Activated CD8-positive, alpha-beta T cell treated with anti-CD3 and anti-CD28 coated beads, Interleukin-2, amount 10 ng/mL, durations not matched to agents 7 days and 5 days (primary cell): ENCODE results near the gene WDR75. TPM values are rescaled to one million over a fixed set of nuclear protein-coding genes. Genes with fewer than 3 reads are reported as not detected.

ENCODE experiments used
- ATAC-seq: fragments of 150-1000 bp; cut with Tn5 transposase; one replicate; pipeline ENCODE4 v1.10.0; 2021; ENCODE audit warnings: moderate library complexity
- CTCF ChIA-PET: fragments of 350-600 bp; sonication (Branson Sonifier 250); formaldehyde crosslinking; loops from one replicate; lab custom pipeline; 2021; ENCODE audit warnings: antibody characterized with exemption; lab: Charles Lee
- POLR2A ChIA-PET: fragments of 350-600 bp; sonication (Branson Sonifier 250); formaldehyde crosslinking; loops from one replicate; lab custom pipeline; 2021; ENCODE audit warnings: antibody characterized with exemption; lab: Charles Lee
- DNase-seq: peaks from one replicate; pipeline ENCODE4 v3.0.0-alpha.2; 2020
- H3K27ac Mint-ChIP-seq: one replicate; pipeline ENCODE4 v1.8.0; 2021; ENCODE audit warnings: mild to moderate bottlenecking, mixed read lengths
- H3K27me3 Mint-ChIP-seq: one replicate; pipeline ENCODE4 v1.8.0; 2021; ENCODE audit warnings: low read depth, mixed read lengths
- H3K36me3 Mint-ChIP-seq: one replicate; pipeline ENCODE4 v1.8.0; 2021; ENCODE audit warnings: low read depth, mixed read lengths
- H3K4me1 Mint-ChIP-seq: one replicate; pipeline ENCODE4 v1.8.0; 2021; ENCODE audit warnings: low read depth, mixed read lengths
- H3K4me3 Mint-ChIP-seq: one replicate; pipeline ENCODE4 v1.8.0; 2021; ENCODE audit warnings: mild to moderate bottlenecking, mixed read lengths
- H3K9me3 Mint-ChIP-seq: one replicate; pipeline ENCODE4 v1.8.0; 2022; ENCODE audit warnings: mixed read lengths; ENCODE audit not compliant: insufficient read depth
- total RNA-seq, 2 experiments: library from RNA; stranded (reverse); gene quantifications; one replicate each; pipeline ENCODE4 v1.2.3, GENCODE V29; 2021

Gene WDR75
- total RNA-seq, 2 experiments from 2014 or later = 42.8 to 44.2 TPM

GRCh38 chr2:189441709-189442074 is 418 bp downstream of the WDR75 start:
- H3K4me3 Mint-ChIP-seq = peak overlapping the region; percentile 98
- H3K27ac Mint-ChIP-seq = peak overlapping the region; percentile 100
- ChIA-PET CTCF (interaction anchor here (0.8 to 1.0 kb wide), 2 partner anchors 139 to 321 kb away, joined by 3 to 4 read pairs; partner anchors contain the start of genes OSGEPL1 and SLC40A1), POLR2A (interaction anchor here (0.6 to 2.3 kb wide), 3 partner anchors 18 to 321 kb away, joined by 3 to 16 read pairs (median 4); partner anchors contain the start of gene OSGEPL1)
- H3K36me3 Mint-ChIP-seq = peaks cover 13% of the 10 kb centered on the region
- H3K4me1 Mint-ChIP-seq = peaks cover 19% of the 10 kb centered on the region
- ATAC-seq = no peak
- H3K9me3 Mint-ChIP-seq = no peaks in the 10 kb centered on the region
- no peak for DNase-seq
- H3K27me3 Mint-ChIP-seq = peaks cover 3% of the 10 kb centered on the region

DNA sequence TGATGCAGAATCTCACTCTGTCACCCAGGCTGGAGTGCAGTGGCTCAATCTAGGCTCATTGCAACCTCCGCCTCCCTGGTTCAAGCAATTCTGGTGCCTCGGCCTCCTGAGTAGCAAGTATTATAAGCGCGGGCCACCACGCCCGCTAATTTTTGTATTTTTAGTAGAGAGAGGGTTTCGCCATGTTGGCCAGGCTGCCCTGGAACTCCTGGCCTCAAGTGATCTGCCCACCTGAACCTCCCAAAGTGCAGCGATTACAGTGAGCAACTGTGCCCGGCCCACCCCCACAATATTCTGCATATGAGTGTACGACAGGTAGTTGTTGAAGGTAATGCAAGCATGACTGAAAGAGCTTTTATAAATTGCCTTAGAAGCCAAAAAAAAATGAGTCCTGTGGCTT is 1.2 kb downstream of the WDR75 start:
- peaks cover 23% of the 10 kb centered on the region for H3K4me1 Mint-ChIP-seq
- no peaks in the 10 kb centered on the region for H3K9me3 Mint-ChIP-seq
- ChIA-PET POLR2A (interaction anchor here (0.6 to 2.3 kb wide), 3 partner anchors 17 to 320 kb away, joined by 3 to 16 read pairs (median 4); partner anchors contain the start of gene OSGEPL1), CTCF (interaction anchor here (1.0 to 2.0 kb wide), 3 partner anchors 20 to 320 kb away, joined by 3 to 5 read pairs (median 4); partner anchors contain the start of gene OSGEPL1)
- H3K36me3 Mint-ChIP-seq = peaks cover 19% of the 10 kb centered on the region
- H3K27ac Mint-ChIP-seq = no peak overlapping the region
- H3K4me3 Mint-ChIP-seq = no peak overlapping the region
- ATAC-seq (no peak), DNase-seq (no peak)
- peaks cover 3% of the 10 kb centered on the region for H3K27me3 Mint-ChIP-seq

- H3K36me3 Mint-ChIP-seq = peaks cover 35% of the 10 kb centered on the region
- ATAC-seq (no peak), DNase-seq (peak; percentile 29)
- H3K27me3 Mint-ChIP-seq = no peaks in the 10 kb centered on the region
- CTCF ChIA-PET = interaction anchor here (0.7 to 2.0 kb wide), 6 partner anchors 12 to 230 kb away, joined by 3 to 5 read pairs (median 4); no protein-coding TSS in a partner anchor
- no peaks in the 10 kb centered on the region for H3K9me3 Mint-ChIP-seq
- POLR2A ChIA-PET = interaction anchor here (1.1 kb wide), 2 partner anchors 144 to 214 kb away, joined by 3 read pairs; no protein-coding TSS in a partner anchor
- H3K4me1 Mint-ChIP-seq = peaks cover 17% of the 10 kb centered on the region
- H3K27ac Mint-ChIP-seq = no peak overlapping the region
- H3K4me3 Mint-ChIP-seq = no peak overlapping the region
Measured at GRCh38 chr2:189444322-189444721, 3.0 kb downstream of the WDR75 start.

DNA sequence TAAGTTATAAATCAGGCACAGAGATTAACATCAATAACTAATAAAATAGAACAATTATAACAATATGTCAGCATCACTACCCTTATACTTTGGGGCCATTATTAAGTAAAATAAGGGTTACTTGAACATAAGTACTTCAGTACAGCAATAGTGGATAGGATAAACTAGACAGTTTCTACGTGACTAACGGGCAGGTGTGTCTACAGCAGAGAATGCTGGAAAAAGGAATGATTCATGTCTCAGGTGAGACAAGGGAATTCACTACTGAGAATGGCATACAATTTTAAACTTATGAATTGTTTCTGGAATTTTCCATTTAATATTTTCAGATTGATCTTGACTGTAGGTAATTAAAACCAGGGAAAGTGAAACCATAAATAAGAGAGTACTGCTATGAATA is 5.5 kb downstream of the WDR75 start:
- H3K9me3 Mint-ChIP-seq = no peaks in the 10 kb centered on the region
- H3K27ac Mint-ChIP-seq = no peak overlapping the region
- CTCF ChIA-PET = interaction anchor here (1.4 kb wide), 1 partner anchor 11 kb away, joined by 4 read pairs; no protein-coding TSS in a partner anchor
- POLR2A ChIA-PET = no interaction called here
- no peak for ATAC-seq
- peaks cover 14% of the 10 kb centered on the region for H3K4me1 Mint-ChIP-seq
- peaks cover 51% of the 10 kb centered on the region for H3K36me3 Mint-ChIP-seq
- H3K4me3 Mint-ChIP-seq = no peak overlapping the region
- no peaks in the 10 kb centered on the region for H3K27me3 Mint-ChIP-seq
- DNase-seq = no peak

- no peak for DNase-seq
- CTCF ChIA-PET = no interaction called here
- H3K27ac Mint-ChIP-seq = no peak overlapping the region
Measured at GRCh38 chr2:189454009-189454408, 12.7 kb downstream of the WDR75 start.

GRCh38 chr2:189465076-189465475 is 23.8 kb downstream of the WDR75 start:
- Mint-ChIP-seq H3K27me3 (no peaks in the 10 kb centered on the region), H3K36me3 (peaks cover 65% of the 10 kb centered on the region), H3K4me3 (no peak overlapping the region), H3K9me3 (no peaks in the 10 kb centered on the region), H3K4me1 (no peaks in the 10 kb centered on the region), H3K27ac (no peak overlapping the region)
- ATAC-seq (no peak), DNase-seq (no peak)
- ChIA-PET CTCF (interaction anchor here (0.9 to 1.6 kb wide), 4 partner anchors 9 to 25 kb away, joined by 3 to 5 read pairs (median 4); no protein-coding TSS in a partner anchor), POLR2A (no interaction called here)

More at GRCh38 chr2:189454009-189454408, 12.7 kb downstream of the WDR75 start:
- POLR2A ChIA-PET = no interaction called here
- Mint-ChIP-seq H3K27me3 (no peaks in the 10 kb centered on the region), H3K4me3 (no peak overlapping the region), H3K36me3 (peaks cover 67% of the 10 kb centered on the region), H3K9me3 (no peaks in the 10 kb centered on the region), H3K4me1 (peaks cover 1% of the 10 kb centered on the region)
- no peak for ATAC-seq

GRCh38 chr2:189465478-189465877 is 24.2 kb downstream of the WDR75 start:
- DNase-seq = no peak
- H3K27ac Mint-ChIP-seq = no peak overlapping the region

DNA sequence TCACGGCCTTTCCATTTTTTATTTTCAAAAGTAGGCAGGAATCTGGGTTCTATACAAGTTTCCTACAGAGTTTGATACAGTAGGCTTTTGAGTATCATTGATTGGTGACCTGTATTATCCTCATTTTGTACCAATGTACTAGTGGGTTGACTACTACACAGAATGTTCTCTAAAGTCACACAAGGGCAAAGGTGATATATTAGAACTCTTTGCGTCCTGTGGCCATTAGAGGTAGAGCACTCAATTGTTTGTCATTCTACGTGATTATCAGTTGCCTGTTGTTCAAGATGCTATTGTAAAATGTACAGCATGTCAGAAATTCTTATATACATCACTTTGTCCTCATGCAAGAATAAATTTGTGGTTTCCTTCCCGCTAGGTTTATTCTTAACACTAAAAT is 24.8 kb downstream of the WDR75 start:
- ChIA-PET CTCF (interaction anchor here (0.8 to 1.5 kb wide), 4 partner anchors 9 to 114 kb away, joined by 3 to 4 read pairs (median 3); partner anchors contain the start of gene SLC40A1), POLR2A (no interaction called here)
- ATAC-seq (no peak), DNase-seq (no peak)
- Mint-ChIP-seq H3K36me3 (peaks cover 69% of the 10 kb centered on the region), H3K27me3 (no peaks in the 10 kb centered on the region), H3K4me1 (no peaks in the 10 kb centered on the region), H3K27ac (no peak overlapping the region), H3K4me3 (no peak overlapping the region), H3K9me3 (no peaks in the 10 kb centered on the region)

More at GRCh38 chr2:189465478-189465877, 24.2 kb downstream of the WDR75 start:
- POLR2A ChIA-PET = no interaction called here
- CTCF ChIA-PET = interaction anchor here (0.8 to 1.6 kb wide), 6 partner anchors 8 to 115 kb away, joined by 3 to 5 read pairs (median 3); partner anchors contain the start of gene SLC40A1
- no peaks in the 10 kb centered on the region for H3K27me3 Mint-ChIP-seq
- no peaks in the 10 kb centered on the region for H3K4me1 Mint-ChIP-seq
- no peaks in the 10 kb centered on the region for H3K9me3 Mint-ChIP-seq
- H3K36me3 Mint-ChIP-seq = peaks cover 65% of the 10 kb centered on the region
- no peak overlapping the region for H3K4me3 Mint-ChIP-seq
- ATAC-seq = no peak

DNA sequence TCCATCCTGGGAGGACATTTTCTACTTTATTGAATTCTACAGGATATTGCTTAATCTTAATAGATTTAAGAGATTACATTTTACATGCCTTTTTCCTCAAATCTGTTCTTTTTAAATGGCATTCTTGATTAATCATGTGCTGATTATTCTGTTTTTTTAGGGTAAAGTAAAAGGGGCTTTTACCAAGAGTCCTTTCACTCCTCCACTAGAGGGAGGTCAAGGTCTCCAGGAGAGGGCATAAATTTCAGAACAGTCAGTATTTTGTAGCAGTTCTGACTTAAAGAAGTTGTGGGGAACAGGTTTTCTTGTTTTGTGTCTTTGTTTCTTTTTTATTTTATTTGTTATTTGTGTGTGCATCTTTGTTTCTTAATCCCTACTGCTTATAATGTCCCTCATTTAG is 25.4 kb downstream of the WDR75 start:
- Mint-ChIP-seq H3K9me3 (no peaks in the 10 kb centered on the region), H3K36me3 (peaks cover 73% of the 10 kb centered on the region), H3K4me1 (no peaks in the 10 kb centered on the region), H3K27me3 (no peaks in the 10 kb centered on the region), H3K4me3 (no peak overlapping the region), H3K27ac (no peak overlapping the region)
- POLR2A ChIA-PET = no interaction called here
- DNase-seq (no peak), ATAC-seq (no peak)
- CTCF ChIA-PET = interaction anchor here (1.1 to 1.5 kb wide), 2 partner anchors 21 to 114 kb away, joined by 3 read pairs; partner anchors contain the start of gene SLC40A1

- no peaks in the 10 kb centered on the region for H3K9me3 Mint-ChIP-seq
- no peak overlapping the region for H3K27ac Mint-ChIP-seq
- no peaks in the 10 kb centered on the region for H3K4me1 Mint-ChIP-seq
- peaks cover 75% of the 10 kb centered on the region for H3K36me3 Mint-ChIP-seq
- ATAC-seq = no peak
- POLR2A ChIA-PET = no interaction called here
- H3K27me3 Mint-ChIP-seq = no peaks in the 10 kb centered on the region
- DNase-seq = no peak
- H3K4me3 Mint-ChIP-seq = no peak overlapping the region
- CTCF ChIA-PET = interaction anchor here (1.0 to 1.4 kb wide), 3 partner anchors 11 to 162 kb away, joined by 3 to 5 read pairs (median 3); partner anchors contain the start of gene SLC40A1
Measured at GRCh38 chr2:189467160-189467559, 25.9 kb downstream of the WDR75 start.

DNA sequence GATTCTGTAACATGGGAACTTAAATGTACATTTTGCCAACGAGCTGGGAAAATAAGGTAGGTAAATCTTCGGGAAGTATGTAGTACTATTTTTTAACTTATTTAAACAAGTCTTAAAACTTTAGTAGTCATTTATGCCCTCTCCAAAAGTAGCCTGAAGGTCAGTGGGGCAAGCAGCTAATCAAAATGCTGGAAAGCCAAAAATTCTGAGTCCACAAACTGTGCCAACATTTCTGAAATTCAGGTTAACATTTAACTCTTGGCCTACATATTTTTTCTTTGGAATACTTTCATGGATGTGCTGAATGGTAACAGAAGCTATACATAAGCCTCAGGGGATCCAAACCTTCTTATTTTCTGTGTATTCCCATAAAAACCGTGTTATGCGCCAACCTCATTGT is 26.3 kb downstream of the WDR75 start:
- ChIA-PET CTCF (interaction anchor here (1.0 to 1.4 kb wide), 3 partner anchors 11 to 161 kb away, joined by 3 to 5 read pairs (median 3); partner anchors contain the start of gene SLC40A1), POLR2A (no interaction called here)
- no peak for ATAC-seq
- Mint-ChIP-seq H3K4me3 (no peak overlapping the region), H3K36me3 (peaks cover 77% of the 10 kb centered on the region), H3K27ac (no peak overlapping the region), H3K9me3 (no peaks in the 10 kb centered on the region), H3K27me3 (no peaks in the 10 kb centered on the region), H3K4me1 (no peaks in the 10 kb centered on the region)
- DNase-seq = no peak

DNA sequence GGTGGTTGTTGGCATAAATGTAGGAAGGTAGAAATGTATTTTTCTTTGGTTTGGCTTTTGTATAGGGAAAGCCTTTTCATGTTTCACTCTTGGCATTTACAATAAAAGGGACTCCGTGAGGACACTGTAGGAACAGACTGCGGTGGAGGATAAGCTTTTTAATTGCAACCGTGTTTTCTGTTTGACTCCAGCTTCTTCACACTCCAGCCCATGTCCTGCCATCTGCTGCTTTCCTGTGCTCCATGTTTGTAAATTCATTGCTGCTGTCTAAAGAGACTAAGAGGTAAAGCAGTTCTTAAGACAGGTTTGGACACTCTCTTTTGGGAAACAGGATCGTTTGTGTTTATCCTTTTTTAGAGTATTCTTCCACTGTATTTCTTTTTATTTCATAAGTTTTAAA is 33.3 kb downstream of the WDR75 start:
- H3K4me1 Mint-ChIP-seq = no peaks in the 10 kb centered on the region
- H3K9me3 Mint-ChIP-seq = no peaks in the 10 kb centered on the region
- ATAC-seq (no peak), DNase-seq (no peak)
- ChIA-PET CTCF (no interaction called here), POLR2A (interaction anchor here (1.9 kb wide), 1 partner anchor 34 kb away, joined by 4 read pairs; the partner anchor contains the start of gene WDR75)
- no peak overlapping the region for H3K27ac Mint-ChIP-seq
- no peak overlapping the region for H3K4me3 Mint-ChIP-seq
- no peaks in the 10 kb centered on the region for H3K27me3 Mint-ChIP-seq
- H3K36me3 Mint-ChIP-seq = peaks cover 65% of the 10 kb centered on the region
